ENCODE data around the gene PPP1R12B. TPM values are rescaled to one million over a fixed set of nuclear protein-coding genes. Genes with fewer than 3 reads are reported as not detected.
"Not testable (repeated sequence)": the region's sequence is repeated elsewhere in the genome, so short reads cannot be mapped to it uniquely, and the experiment has no call there.

PPP1R12B gene
- polyA plus RNA-seq, 1 donor from 2014 or later, result 12.3 TPM

DNA sequence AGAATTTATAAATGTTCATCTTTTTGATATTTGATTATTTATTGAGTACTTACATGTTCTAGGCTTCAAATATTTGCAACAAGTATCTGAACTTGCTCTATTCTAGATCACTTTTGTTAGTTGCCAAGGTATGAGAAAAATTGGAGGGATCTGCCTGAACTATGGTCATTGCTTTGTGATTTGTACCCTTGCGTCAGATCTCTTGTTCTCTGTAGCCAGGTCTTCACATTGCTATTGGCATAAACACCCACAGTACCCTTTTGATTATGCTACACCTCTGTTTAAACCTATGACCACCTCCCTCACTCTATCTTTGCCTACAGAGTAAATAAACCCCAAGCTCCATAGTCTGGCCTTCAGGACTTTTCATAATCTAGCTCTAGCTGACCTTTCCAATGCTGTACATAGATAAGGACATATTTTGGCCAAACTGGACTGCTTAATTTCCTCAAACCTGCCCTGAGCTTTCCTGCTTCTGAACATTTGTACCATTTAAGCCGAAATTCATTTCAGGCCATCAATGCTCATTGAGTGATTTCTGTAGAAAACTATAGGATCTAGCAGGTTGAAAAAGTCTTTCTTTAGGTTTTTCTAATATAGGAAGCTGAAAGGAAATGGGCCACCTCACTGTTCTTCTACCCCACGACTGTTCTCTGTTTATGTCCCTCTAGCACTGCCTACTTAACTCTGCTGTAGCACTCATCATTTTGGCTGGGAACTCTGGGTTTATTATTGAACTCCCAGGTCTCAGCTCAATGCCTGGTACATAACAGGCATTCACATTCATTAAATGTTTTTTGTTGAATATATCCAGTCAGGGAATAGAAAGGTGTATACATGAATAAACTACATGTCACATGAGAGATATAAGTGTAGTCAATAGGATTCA is 84.9 kb downstream of the PPP1R12B start:
- Mint-ChIP-seq H3K9me3 (no peaks in the 10 kb centered on the region), H3K27ac (no peak overlapping the region), H3K36me3 (peaks cover 9% of the 10 kb centered on the region), H3K27me3 (no peaks in the 10 kb centered on the region), H3K4me3 (no peak overlapping the region), H3K4me1 (no peaks in the 10 kb centered on the region)

- H3K27me3 Mint-ChIP-seq, result no peaks in the 10 kb centered on the region
- H3K27ac Mint-ChIP-seq, result no peak overlapping the region
- H3K36me3 Mint-ChIP-seq, result peaks cover 6% of the 10 kb centered on the region
- H3K9me3 Mint-ChIP-seq, result no peaks in the 10 kb centered on the region
- H3K4me3 Mint-ChIP-seq, result no peak overlapping the region
- no peaks in the 10 kb centered on the region for H3K4me1 Mint-ChIP-seq
Measured at GRCh38 chr1:202434059-202434458, 85.6 kb downstream of the PPP1R12B start.

- Mint-ChIP-seq H3K4me1 (peaks cover 0 to 1% (median 0%) of the 10 kb centered on the region in 3 donors), H3K9me3 (no peaks in the 10 kb centered on the region), H3K27ac (no peak overlapping the region), H3K36me3 (peaks cover 8% of the 10 kb centered on the region), H3K27me3 (no peaks in the 10 kb centered on the region), H3K4me3 (no peak overlapping the region)
Measured at GRCh38 chr1:202438393-202439174, 90.1 kb downstream of the PPP1R12B start.

DNA sequence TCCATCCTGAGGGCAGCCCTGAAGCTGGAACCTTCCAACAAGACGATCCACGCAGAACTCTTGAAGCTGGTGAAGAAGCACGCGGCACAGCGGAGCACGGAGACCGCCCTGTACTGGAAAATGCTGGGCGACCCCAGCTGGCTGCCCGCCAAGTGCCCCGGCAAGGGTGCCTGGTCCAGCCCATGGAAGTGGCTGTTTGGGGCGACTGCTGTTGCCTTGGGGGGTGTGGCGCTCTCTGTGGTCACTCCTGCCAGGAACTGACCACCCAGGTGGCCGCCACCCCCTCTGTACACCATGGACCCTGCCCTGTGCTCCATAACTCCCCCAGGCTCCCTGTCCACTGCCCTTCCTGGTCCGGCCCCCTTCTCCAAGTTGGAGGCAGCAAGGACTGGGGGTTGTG is 90.8 kb downstream of the PPP1R12B start:
- Mint-ChIP-seq H3K27me3 (no peaks in the 10 kb centered on the region), H3K4me1 (peaks cover 0 to 1% (median 0%) of the 10 kb centered on the region in 3 donors), H3K27ac (no peak overlapping the region), H3K9me3 (no peaks in the 10 kb centered on the region), H3K36me3 (peaks cover 8% of the 10 kb centered on the region), H3K4me3 (no peak overlapping the region)

GRCh38 chr1:202448140-202448539 is 99.6 kb downstream of the PPP1R12B start:
- not testable (repeated sequence) for H3K4me1 Mint-ChIP-seq, H3K36me3 Mint-ChIP-seq, H3K9me3 Mint-ChIP-seq, H3K27me3 Mint-ChIP-seq, H3K27ac Mint-ChIP-seq
- H3K4me3 Mint-ChIP-seq, result peak overlapping the region in 1 of 4 donors; percentile 18

DNA sequence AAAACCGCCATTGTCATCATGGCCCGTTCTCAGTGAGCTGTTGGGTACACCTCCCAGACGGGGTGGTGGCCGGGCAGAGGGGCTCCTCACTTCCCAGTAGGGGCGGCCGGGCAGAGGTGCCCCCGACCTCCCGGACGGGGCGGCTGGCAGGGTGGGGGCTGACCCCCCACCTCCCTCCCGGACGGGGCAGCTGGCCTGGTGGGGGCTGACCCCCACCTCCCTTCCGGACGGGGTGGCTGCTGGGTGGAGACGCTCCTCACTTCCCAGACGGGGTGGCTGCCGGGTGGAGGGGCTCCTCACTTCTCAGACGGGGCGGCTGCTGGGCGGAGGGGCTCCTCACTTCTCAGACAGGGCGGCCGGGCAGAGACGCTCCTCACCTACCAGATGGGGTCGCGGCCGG is 103.1 kb downstream of the PPP1R12B start:
- not testable (repeated sequence) for H3K36me3 Mint-ChIP-seq, H3K27ac Mint-ChIP-seq, H3K27me3 Mint-ChIP-seq, H3K4me3 Mint-ChIP-seq, H3K4me1 Mint-ChIP-seq, H3K9me3 Mint-ChIP-seq

- Mint-ChIP-seq H3K27me3 (no peaks in the 10 kb centered on the region), H3K27ac (no peak overlapping the region), H3K4me3 (no peak overlapping the region), H3K4me1 (peaks cover 5 to 9% (median 7%) of the 10 kb centered on the region in 3 donors), H3K9me3 (no peaks in the 10 kb centered on the region), H3K36me3 (peaks cover 10% of the 10 kb centered on the region)
Measured at GRCh38 chr1:202452508-202452907, 104.0 kb downstream of the PPP1R12B start.

DNA sequence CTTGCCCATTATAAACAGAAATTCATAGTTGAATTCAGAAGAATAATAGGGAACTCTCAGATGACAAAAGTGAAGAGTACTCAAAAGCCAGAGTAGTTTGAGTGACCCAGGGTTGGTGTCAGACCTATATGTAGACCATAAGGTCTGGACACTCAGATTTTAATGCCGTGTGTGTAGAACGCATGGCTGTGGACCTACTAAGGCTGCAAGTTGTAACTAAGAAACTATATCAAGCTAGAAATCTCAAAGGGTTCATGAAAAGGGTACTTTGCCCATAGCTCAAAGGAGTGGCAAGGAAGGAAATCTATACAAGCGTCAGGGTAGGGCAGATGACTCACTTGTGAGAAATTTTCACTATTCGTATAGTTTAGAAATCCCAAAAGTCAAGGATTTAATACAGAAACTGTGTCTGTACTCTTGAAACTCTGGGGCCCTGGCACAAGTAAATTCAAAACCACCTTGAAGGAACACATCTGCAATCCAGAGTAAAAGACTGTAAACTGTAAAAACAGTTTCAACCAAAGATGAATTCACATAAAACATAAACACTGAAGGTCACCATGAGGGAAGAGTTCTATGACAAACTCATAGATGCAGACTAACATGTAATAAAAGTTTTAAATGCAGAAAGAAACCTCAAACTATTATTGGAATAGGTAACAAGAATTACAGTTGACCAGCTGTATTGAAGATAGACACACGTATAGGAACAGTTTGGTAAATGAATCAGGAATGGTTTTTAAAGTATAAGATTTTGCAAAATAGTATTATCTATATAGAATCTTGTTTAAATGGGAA is 108.1 kb downstream of the PPP1R12B start:
- peak overlapping the region in 1 of 3 donors; percentile 13 for H3K27ac Mint-ChIP-seq
- H3K4me3 Mint-ChIP-seq, H3K9me3 Mint-ChIP-seq, H3K4me1 Mint-ChIP-seq, H3K36me3 Mint-ChIP-seq, H3K27me3 Mint-ChIP-seq: not testable (repeated sequence)

GRCh38 chr1:202458651-202459050 is 110.2 kb downstream of the PPP1R12B start:
- H3K4me1 Mint-ChIP-seq, H3K9me3 Mint-ChIP-seq, H3K4me3 Mint-ChIP-seq, H3K27ac Mint-ChIP-seq, H3K36me3 Mint-ChIP-seq, H3K27me3 Mint-ChIP-seq: not testable (repeated sequence)

DNA sequence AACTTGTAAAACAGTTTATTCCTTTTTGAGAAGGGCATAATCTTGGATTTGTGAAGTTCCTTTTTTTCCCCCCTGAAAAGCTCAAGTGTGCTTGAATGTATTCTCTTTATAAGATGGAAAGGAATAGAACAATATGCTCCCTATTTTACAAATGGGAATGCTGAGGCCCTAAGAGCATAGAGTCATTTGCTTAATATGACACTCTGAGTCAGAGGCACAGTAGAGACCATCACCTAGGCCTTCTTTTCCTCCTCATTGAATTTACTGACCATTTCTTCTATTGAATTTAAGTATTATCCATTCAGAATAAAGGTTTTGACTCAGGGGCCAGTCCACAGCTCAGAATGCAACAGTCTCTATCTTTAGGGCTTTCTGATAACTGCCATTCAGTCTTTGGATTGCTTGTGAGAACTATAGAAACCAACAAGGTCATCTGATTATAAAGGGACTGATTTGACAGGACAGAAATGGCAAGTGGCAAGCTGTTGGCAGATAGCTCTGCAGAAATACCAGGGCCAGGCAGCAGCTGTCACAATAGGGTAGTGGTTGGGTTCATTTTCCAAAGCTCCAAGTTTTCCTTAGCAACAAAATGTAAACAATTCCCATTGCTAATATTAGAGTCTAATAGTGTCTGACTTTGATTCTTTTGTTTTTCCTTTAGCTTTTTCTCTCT is 111.1 kb downstream of the PPP1R12B start:
- H3K36me3 Mint-ChIP-seq, H3K4me1 Mint-ChIP-seq, H3K9me3 Mint-ChIP-seq, H3K4me3 Mint-ChIP-seq, H3K27ac Mint-ChIP-seq, H3K27me3 Mint-ChIP-seq: not testable (repeated sequence)

DNA sequence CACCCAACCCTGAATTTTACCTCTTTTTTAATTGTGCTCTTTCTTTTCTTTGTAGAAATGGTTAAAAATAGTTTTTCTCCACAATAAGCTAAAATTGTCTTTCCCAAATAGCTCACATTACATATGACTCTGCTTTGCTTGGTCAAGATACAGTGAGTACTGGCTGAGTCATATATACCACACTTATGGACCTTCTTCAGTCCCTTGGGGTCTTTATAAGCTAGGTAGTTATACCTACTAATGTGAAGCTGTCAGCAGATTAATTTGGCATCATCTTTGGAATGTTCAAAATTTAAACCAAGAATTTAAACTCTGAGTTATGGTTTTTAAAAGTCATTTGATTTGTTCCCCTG is 111.6 kb downstream of the PPP1R12B start:
- not testable (repeated sequence) for H3K4me3 Mint-ChIP-seq, H3K36me3 Mint-ChIP-seq, H3K9me3 Mint-ChIP-seq, H3K4me1 Mint-ChIP-seq, H3K27ac Mint-ChIP-seq, H3K27me3 Mint-ChIP-seq

GRCh38 chr1:202462342-202463076 is 114.0 kb downstream of the PPP1R12B start:
- Mint-ChIP-seq H3K9me3 (no peaks in the 10 kb centered on the region), H3K27ac (no peak overlapping the region)

DNA sequence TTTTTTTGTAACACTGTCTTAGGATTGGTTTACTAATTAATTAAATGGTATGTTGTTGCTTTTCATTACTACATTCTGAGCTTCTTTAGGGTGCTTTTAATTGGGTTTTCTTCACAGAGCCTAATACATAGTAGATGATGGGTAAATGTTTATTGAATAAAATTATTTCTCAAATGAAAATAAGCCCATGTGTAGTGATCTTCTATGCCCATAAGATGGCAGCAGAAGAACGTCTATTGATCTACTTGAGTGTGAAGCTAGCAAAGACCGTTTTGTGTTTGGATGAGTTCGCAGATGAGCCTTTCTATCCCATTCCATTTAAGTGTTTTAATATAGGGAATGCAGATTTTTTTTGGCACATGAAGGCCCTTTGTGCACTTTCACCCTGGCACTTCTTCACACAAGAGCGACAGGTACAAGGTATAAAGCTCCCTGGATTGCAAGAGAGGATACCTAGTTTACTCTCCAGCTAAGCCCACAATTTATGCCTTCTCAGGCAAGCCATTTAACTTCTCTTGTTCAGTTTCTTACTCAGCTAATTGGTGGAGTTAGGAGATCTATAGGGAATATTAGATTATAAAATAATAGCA is 115.7 kb downstream of the PPP1R12B start:
- H3K36me3 Mint-ChIP-seq, H3K27me3 Mint-ChIP-seq, H3K4me3 Mint-ChIP-seq, H3K4me1 Mint-ChIP-seq, H3K27ac Mint-ChIP-seq, H3K9me3 Mint-ChIP-seq: not testable (repeated sequence)

More at GRCh38 chr1:202462342-202463076, 114.0 kb downstream of the PPP1R12B start:
- Mint-ChIP-seq H3K27me3 (no peaks in the 10 kb centered on the region), H3K36me3 (no peaks in the 10 kb centered on the region), H3K4me1 (peaks cover 0 to 1% (median 0%) of the 10 kb centered on the region in 3 donors), H3K4me3 (no peak overlapping the region)

DNA sequence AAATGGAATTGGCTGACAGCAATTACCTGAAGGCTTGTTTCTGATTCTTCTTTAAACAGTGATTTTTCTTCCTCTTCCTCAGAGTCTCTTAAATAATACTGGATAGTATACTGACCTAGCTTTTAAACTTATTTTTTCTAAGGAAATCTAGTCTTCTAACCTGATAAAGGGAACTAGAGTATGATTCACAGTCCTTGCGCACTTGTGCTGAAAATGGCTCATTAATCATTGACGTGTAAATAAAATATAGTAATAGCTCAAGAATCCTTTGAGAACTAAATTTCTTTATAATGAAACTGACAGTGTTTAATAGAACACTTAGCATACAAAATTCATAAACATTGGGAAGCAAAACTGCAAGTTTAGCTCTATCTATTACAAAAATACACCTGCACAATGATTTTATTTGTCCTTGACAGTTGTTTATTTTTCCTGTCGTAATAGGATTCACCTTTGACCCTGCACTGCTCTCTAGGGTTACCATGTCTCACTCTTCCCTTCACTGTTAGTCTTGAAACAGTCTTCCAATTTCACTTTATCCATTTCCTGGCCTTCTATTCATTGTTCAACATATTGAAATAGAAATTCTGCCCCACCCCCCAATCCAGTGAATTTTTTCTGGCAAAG is 117.3 kb downstream of the PPP1R12B start:
- not testable (repeated sequence) for H3K4me1 Mint-ChIP-seq, H3K27ac Mint-ChIP-seq, H3K36me3 Mint-ChIP-seq, H3K4me3 Mint-ChIP-seq, H3K9me3 Mint-ChIP-seq, H3K27me3 Mint-ChIP-seq
